ENCODE data around the gene LIG3. TPM values are rescaled to one million over a fixed set of nuclear protein-coding genes. Genes with fewer than 3 reads are reported as not detected.

Gene LIG3
- total RNA-seq, 1 experiment from 2014 or later, result 25.5 TPM

DNA sequence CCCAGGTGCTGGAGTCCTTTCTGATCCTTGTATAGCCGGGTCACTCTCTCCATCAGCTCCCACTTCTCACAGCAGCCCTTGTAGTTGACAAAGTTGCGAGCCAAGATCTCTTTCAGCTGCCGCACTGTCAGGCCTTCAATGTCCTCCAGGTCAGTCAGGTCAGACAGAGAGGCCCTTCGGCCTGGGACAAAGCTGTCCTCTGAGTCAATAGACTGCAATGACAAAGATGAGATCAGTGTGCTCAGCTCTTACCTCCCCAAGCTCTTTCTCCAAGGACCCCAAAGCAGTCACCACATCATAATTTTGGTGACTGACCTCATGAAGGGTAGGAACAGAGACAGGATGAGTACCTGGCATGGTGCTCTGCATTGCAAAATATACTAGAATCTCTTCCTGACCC, 36.1 kb downstream of the LIG3 start:
- intact Hi-C loops (cut with micrococcal nuclease; ENCODE audit: unreplicated experiment), result no loop called here
- Histone ChIP-seq H3K9me2 (ENCODE audit: insufficient read depth) (no peaks in the 10 kb centered on the region), H3K9me3 (ENCODE audit: insufficient read depth, low read depth) (no peaks in the 10 kb centered on the region), H3K4me2 (no peak overlapping the region), H4K20me1 (ENCODE audit: insufficient read depth) (peaks cover 7% of the 10 kb centered on the region; the same call in 1 of the 2 replicates), H3K4me1 (replicated peaks; ENCODE audit: insufficient read depth) (peaks cover 20% of the 10 kb centered on the region), H3K27me3 (ENCODE audit: insufficient read depth, low read depth) (no peaks in the 10 kb centered on the region), H3K4me3 (no peak overlapping the region), H3K27ac (no peak overlapping the region), H3K36me3 (ENCODE audit: low read depth) (no peaks in the 10 kb centered on the region), H2AFZ (no peak overlapping the region), H3K79me2 (ENCODE audit: low read depth) (no peaks in the 10 kb centered on the region), H3F3A (ENCODE audit: insufficient read depth, low read depth) (peaks cover 15% of the 10 kb centered on the region; the same call in 1 of the 2 replicates)
- no peak for TF ChIP-seq EZH2 (IDR thresholded peaks at IDR 0.05; ENCODE audit: low read depth)
- TF ChIP-seq, protein P1, sequence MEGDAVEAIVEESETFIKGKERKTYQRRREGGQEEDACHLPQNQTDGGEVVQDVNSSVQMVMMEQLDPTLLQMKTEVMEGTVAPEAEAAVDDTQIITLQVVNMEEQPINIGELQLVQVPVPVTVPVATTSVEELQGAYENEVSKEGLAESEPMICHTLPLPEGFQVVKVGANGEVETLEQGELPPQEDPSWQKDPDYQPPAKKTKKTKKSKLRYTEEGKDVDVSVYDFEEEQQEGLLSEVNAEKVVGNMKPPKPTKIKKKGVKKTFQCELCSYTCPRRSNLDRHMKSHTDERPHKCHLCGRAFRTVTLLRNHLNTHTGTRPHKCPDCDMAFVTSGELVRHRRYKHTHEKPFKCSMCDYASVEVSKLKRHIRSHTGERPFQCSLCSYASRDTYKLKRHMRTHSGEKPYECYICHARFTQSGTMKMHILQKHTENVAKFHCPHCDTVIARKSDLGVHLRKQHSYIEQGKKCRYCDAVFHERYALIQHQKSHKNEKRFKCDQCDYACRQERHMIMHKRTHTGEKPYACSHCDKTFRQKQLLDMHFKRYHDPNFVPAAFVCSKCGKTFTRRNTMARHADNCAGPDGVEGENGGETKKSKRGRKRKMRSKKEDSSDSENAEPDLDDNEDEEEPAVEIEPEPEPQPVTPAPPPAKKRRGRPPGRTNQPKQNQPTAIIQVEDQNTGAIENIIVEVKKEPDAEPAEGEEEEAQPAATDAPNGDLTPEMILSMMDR (conservative IDR thresholded peaks at IDR 0.05), result no peak
- BruUV-seq (replicated peaks), result no TSS peak
- DNase-seq, result no peak
- ChIA-PET POLR2A (ENCODE audit: unreplicated experiment) (no interaction called here), CTCF (no interaction called here)

DNA sequence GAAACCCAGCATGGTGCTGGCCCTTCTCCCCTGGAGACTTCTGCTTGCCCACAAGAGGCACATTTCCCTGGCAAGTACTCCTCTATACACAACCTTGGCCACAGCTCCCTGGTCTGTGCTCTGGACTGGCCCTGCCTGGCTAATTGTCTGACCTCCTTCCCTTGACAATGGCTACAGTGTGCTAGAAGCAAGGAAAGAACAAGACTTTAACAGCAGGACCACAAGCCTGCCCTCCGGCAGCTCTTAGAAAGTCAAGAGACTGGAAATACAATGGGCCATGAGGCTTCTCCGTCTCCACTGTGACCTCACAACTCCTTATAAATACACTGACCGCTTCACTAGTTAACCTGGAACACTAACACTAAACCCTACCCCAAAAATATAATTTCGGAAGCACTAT, 36.7 kb downstream of the LIG3 start:
- no peak for TF ChIP-seq EZH2 (IDR thresholded peaks at IDR 0.05; ENCODE audit: low read depth)
- TF ChIP-seq, protein P1 (conservative IDR thresholded peaks at IDR 0.05), result no peak
- no peak for DNase-seq
- H3K36me3 ChIP-seq (ENCODE audit: low read depth), result no peaks in the 10 kb centered on the region
- no peaks in the 10 kb centered on the region for H3K27me3 ChIP-seq (ENCODE audit: insufficient read depth, low read depth)
- intact Hi-C loops (cut with micrococcal nuclease; ENCODE audit: unreplicated experiment), result no loop called here
- H2AFZ ChIP-seq, result no peak overlapping the region
- H3K9me2 ChIP-seq (ENCODE audit: insufficient read depth), result no peaks in the 10 kb centered on the region
- H3K4me1 ChIP-seq (replicated peaks; ENCODE audit: insufficient read depth), result peaks cover 20% of the 10 kb centered on the region
- H3K4me2 ChIP-seq, result no peak overlapping the region
- H3K27ac ChIP-seq, result no peak overlapping the region
- ChIA-PET POLR2A (ENCODE audit: unreplicated experiment) (no interaction called here), CTCF (no interaction called here)
- peaks cover 7% of the 10 kb centered on the region; the same call in 1 of the 2 replicates for H4K20me1 ChIP-seq (ENCODE audit: insufficient read depth)
- H3K4me3 ChIP-seq, result no peak overlapping the region
- no peaks in the 10 kb centered on the region for H3K79me2 ChIP-seq (ENCODE audit: low read depth)
- BruUV-seq (replicated peaks), result no TSS peak
- peaks cover 15% of the 10 kb centered on the region; the same call in 1 of the 2 replicates for H3F3A ChIP-seq (ENCODE audit: insufficient read depth, low read depth)
- H3K9me3 ChIP-seq (ENCODE audit: insufficient read depth, low read depth), result no peaks in the 10 kb centered on the region

DNA sequence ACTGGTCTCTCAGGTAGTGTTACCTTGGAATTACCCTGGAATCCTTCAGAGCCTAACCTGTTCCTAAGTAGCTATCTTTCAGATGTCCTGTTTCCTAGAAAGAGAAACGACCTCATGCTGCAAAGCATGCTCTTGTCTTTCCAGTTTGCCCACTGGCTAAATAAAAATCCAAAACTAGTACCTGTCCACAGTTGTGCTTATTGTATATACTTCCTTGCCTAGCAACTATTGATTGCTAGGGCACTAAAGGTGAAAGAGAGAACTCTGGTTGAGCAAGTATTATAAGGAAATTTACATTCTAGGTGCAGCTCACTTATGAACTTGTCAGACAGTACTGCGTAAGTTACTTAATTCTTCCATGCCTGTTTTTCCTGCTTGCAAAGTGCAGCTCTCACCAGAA, 38.5 kb downstream of the LIG3 start:
- no TSS peak for BruUV-seq (replicated peaks)
- ChIA-PET POLR2A (ENCODE audit: unreplicated experiment) (interaction anchor here (0.6 kb wide), 1 partner anchor 100 kb away, joined by 3 read pairs; no protein-coding TSS in a partner anchor), CTCF (interaction anchor here (0.8 kb wide), 1 partner anchor 28 kb away, joined by 7 read pairs; no protein-coding TSS in a partner anchor)
- Histone ChIP-seq H4K20me1 (ENCODE audit: insufficient read depth) (peaks cover 7% of the 10 kb centered on the region; the same call in 1 of the 2 replicates), H3K4me2 (peak overlapping the region; percentile 38), H3K79me2 (ENCODE audit: low read depth) (no peaks in the 10 kb centered on the region), H3K27ac (0 out of 2 replicates have a peak overlapping the region, but pooled peaks have one; percentile 24), H3K9me2 (ENCODE audit: insufficient read depth) (no peaks in the 10 kb centered on the region), H3K27me3 (ENCODE audit: insufficient read depth, low read depth) (no peaks in the 10 kb centered on the region), H3K4me3 (no peak overlapping the region), H3K9me3 (ENCODE audit: insufficient read depth, low read depth) (no peaks in the 10 kb centered on the region), H2AFZ (no peak overlapping the region), H3K4me1 (replicated peaks; ENCODE audit: insufficient read depth) (peaks cover 35% of the 10 kb centered on the region), H3K36me3 (ENCODE audit: low read depth) (no peaks in the 10 kb centered on the region), H3F3A (ENCODE audit: insufficient read depth, low read depth) (peaks cover 29% of the 10 kb centered on the region; the same call in 1 of the 2 replicates)
- DNase-seq, result peak in 1 of 2 experiments; percentile 98
- intact Hi-C loops (cut with micrococcal nuclease; ENCODE audit: unreplicated experiment), result loop anchor here (1.0 kb wide), 1 partner anchor 16 kb away; no protein-coding TSS in a partner anchor
- TF ChIP-seq EZH2 (IDR thresholded peaks at IDR 0.05; ENCODE audit: low read depth), result no peak
- TF ChIP-seq, protein P1 (conservative IDR thresholded peaks at IDR 0.05), result no peak
